ENCODE data around the gene RHEBL1.

The RHEBL1 gene

GRCh38 chr12:49036029-49036428 lies 33.8 kb downstream of the RHEBL1 start:
- DNase-seq, result no peak

DNA sequence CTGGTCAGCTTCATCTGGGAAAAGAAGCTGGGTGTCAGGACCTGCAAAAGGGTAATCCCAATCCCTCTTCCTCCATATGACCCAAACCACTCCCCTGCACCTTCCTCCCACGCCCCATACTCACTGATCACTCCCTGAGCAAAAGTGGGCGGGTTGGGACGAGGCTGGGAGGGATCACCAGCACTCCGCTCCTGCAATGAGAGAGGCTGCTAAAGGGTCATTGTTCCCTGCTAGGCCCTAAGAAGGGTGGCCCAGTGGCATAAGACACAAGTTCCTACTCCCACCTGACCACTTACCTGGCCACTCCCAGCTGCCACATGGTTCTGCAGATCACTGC lies 35.5 kb downstream of the RHEBL1 start:
- no peak for DNase-seq

GRCh38 chr12:49033611-49034285 lies 36.0 kb downstream of the RHEBL1 start:
- DNase-seq, result no peak

- no peak for DNase-seq
These were observed 36.9 kb downstream of the RHEBL1 start for GRCh38 chr12:49032679-49033447.

DNA sequence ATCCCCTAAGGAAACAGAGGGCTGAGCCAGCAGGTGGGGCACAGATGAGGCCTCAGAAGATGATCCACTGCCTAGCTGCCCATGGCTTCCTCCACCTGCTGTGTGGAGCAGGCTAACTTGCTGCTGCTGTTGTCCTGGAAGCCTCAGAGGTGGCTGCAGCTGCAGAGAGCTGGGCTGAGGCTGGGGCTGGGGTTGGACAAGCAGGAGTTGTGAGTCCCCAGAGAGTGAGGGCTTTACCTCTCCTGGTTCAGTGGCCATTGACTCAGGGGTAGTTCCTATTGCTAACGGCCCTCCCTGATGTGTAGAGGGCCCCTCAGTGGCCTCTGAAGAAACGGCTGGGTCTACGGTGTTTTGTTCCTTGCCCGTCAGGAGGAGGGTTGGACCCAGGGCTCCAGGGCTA lies 37.5 kb downstream of the RHEBL1 start:
- DNase-seq, result no peak

GRCh38 chr12:49031573-49032161 lies 38.1 kb downstream of the RHEBL1 start:
- no peak for DNase-seq

- no peak for DNase-seq
These were observed 38.8 kb downstream of the RHEBL1 start for GRCh38 chr12:49030714-49031572.

DNA sequence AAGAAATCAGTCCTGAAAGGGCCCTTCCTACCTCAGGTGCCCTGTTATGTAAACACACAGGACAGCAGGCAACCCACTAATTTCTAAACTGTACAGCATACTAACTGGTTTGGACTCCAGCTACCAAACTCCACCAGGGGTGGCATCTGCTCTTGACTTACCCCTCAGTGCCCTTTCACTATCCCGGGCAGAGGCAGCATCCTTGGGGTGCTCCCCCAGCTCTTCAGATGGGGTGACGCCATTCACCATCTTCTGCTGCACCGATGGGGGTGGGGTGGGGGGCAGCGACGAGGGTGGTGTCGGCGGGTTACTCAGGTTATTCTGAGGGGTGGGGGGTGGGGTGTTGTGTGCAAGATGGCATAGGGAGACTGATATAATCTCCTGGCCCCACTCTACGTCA lies 39.7 kb downstream of the RHEBL1 start:
- DNase-seq, result no peak

DNA sequence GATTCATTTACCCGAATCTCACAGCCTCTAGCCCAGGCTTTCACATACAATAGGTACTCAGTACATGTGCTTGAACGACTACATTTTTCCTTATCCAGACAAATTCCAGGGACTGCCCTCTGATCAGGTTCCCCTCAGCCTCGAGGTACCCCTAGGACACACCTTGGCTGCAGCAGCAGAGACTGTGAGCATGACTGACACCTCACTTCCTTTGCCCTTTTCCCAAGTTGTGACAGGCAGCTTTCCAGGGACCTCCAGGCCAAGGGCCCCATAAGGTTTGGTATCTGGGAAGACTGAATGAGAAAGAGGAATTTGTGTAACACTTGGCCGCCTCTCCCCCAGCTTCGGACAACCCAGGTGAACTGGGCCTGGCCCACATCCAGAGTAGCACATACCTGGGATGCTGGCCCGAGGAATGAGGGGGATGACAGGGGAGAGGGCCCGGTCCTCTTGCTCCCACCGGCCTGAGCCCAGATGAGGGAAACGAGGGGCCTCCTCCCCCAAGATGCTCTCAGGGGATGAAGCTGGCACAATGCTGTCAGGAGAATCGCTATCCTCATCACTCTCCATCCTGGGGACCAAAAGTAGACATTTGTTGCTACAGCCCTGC lies 41.0 kb downstream of the RHEBL1 start:
- DNase-seq, result no peak

DNA sequence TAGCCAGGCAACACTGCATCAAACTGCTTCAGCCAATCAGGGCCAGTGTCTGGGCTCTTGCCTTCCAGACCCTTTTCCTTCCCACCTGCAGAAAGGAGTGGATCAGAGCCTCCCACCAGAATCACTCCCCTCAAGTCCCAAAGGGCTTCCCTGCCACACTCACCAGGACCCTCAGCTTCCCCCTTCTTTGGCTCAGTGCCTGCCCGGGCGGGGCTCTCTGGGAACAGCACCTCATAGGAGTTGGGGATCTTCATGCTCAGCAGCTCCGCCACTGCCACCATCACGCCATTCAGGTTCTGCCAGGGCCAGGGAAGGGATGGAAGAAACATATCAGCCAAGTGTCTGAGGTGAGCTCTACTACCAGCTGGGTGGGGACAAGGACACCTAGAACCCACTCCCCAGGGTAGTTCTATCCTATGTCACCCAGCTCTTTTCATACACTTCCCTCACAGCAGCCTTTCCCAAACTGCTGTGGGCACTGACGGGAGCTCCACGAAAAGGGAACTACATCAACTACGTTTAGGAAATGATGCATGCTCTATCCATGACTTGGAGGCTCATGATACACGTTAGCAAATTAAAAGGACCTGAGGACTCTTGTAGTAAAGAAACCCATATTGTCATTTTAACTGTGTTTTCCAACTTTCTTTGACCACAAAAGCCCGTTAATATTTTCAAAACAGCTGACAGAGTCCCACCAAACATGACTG lies 41.8 kb downstream of the RHEBL1 start:
- no peak for DNase-seq

GRCh38 chr12:49026678-49027480 lies 42.9 kb downstream of the RHEBL1 start:
- no peak for DNase-seq

- DNase-seq, result no peak
These were observed 43.7 kb downstream of the RHEBL1 start for GRCh38 chr12:49026101-49026500.

GRCh38 chr12:49025463-49025862 lies 44.3 kb downstream of the RHEBL1 start:
- DNase-seq, result no peak

DNA sequence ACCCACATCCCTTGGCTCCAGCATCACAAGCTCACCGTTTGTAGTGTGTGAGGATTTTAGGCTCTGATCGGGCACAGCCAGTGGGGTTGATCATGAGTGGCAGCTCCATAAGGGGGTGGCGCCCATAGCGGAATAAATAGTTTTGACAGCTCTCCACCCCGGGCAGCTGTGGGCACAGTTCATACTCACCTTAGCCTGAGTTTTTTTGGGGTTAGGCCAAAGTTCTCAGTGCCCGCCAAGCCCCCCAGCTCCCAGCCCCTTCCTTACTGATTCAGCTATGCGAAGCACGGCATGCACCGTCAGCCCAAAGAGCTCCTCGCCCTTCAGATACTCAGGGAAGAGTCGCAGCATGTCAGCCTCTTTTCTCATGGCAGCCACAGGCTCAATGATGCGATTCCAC lies 45.2 kb downstream of the RHEBL1 start:
- DNase-seq, result no peak

DNA sequence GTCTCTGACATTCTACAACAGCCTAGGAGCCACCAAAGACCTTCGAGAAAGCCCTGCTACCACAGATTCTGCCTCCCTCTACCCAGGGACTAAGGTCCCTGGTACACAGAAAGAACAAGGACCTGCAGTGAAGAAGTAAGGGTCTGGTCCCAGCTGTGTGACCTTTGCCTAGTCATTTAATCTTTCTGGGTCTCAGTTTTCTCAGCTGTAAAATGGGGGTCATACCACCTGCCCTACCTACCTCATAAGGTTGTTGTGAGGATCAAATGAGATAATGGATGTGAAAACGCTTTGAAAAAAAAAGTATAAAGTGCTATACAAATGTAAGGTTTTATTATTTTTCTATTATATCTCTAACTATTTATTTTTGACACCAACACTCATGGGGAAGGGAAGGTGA lies 46.0 kb downstream of the RHEBL1 start:
- no peak for DNase-seq

DNA sequence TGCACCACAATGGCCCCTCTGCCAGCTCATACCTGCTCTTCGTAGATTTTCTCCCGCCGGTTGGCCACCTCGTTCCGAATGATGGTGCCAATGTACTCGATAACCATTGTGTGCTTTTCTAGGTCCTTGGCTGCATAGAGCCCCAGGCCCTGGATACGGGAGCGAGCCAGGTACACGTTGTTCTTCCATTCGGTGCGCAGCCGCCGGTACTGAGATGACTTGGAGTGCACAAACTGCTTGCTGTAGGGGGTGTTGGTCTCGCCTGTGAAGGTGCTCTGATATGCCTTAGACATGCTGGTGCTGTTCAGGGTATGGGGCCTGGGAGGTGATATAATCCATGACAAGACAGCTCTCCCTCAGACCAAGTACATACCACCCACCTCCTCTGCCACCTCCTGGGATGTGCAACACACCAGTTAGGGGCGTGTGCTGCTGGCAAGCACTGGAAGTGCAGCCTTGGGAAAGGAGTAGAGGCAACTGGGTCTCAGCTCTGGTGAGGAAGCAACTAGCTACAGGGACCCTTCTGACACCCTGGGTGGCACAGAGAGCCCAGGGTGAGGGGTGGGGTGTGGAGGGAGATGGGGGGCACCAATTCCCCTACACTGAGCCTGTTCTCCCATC lies 47.1 kb downstream of the RHEBL1 start:
- DNase-seq, result no peak

DNA sequence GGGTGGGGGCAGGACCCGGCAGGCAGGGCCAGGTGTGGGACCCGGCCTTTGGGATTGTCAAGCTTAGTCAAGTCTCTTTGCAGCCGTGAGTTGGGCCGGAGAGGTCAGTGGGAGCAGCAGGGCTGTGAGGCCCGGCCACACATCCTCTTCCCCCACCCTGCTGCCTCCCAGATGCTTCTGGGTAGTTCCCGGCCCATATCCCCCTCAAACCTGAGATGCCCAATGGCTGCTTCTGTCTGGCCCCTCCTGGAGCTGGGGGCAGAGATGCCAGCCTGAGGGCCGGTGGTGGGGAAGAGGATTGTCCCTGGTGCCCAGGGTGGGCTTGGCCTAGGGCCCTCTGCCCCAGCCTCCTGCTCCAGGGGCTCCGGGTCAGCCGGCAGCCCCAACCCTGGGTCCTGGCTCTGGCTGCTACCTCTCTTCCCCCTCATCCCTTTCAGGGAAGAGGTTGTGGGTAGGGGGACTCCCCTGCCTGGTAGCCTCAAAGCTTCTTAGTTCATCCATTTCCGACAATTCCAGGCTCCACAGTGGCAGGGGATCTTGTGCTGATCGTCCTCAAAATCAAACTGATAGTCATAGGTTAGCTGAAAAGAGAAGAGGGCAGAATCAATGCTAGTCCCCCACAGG lies 48.4 kb downstream of the RHEBL1 start:
- no peak for DNase-seq

GRCh38 chr12:49020441-49020840 lies 49.3 kb downstream of the RHEBL1 start:
- DNase-seq, result no peak

DNA sequence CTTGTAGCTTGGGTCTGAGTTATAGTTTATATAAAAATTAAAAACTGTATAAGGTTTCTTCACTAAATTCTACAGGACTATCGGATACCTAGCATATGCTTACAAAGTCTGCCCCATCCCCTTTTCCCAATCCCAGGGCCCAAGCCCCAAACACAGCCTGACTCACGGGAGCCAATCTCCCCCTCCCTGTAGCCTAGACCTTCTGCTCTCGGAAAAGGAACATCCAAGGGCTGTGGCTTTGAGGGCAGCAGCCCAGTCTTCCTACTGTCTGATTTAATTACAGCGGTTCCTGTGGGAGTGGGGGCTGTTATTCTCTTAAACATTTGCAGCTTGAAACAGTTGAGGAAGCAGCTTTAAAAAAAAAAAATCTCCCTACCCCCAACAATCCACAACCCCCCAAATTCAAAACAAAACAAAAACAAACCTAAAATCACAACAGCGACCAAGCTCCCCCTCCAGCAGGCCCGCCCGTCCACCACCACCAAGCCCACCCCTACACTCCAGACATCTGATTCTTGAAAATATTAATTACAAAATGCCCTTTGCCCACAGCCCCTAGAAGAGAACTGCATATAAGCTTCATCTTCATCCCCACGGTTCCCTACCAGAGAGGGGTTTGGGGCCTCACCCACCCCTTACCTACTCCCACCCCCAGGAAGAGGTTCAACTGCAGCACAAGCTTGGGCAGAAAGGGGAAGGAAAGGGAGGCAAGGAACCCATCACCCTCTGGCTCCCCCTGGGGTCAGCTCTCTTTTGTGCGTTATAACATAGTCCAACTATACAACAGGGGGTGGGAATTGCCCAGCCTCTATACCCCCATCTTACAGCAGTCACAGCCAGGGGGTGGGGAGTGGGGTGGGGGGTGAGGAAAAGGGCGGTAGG lies 50.1 kb downstream of the RHEBL1 start:
- DNase-seq, result peak in 1 of 2 experiments; percentile 44

GRCh38 chr12:49019120-49019430 lies 50.7 kb downstream of the RHEBL1 start:
- DNase-seq, result peak in 1 of 2 experiments; percentile 59

Data from SHP77 (cell line).